Neutrophil (primary cell): Measurements from ENCODE around the gene WDR44.

Experiments used
- H3K27ac ChIP-seq: fragments of 200-600 bp; sonication (generic); 2 replicates; pipeline ENCODE4 v1.5.1; 2016; ENCODE audit warnings: mild to moderate bottlenecking, moderate library complexity
- H3K27me3 ChIP-seq: fragments of 200-600 bp; sonication (generic); 2 replicates; pipeline ENCODE4 v1.6.0; 2016; ENCODE audit warnings: mild to moderate bottlenecking
- H3K36me3 ChIP-seq: fragments of 200-600 bp; sonication (generic); 2 replicates; pipeline ENCODE4 v1.5.1; 2017
- H3K4me1 ChIP-seq, 2 experiments: fragments of 200-600 bp in 1 of 2; sonication (generic) in 1 of 2; 1 replicate in 1 of 2; 2 replicates in 1 of 2; pipeline versions ENCODE4 v1.5.1 to v1.6.1; 2013 to 2016; ENCODE audit warnings: low read depth in 1 of 2, low read length in 1 of 2, mild to moderate bottlenecking in 1 of 2, moderate library complexity in 1 of 2; ENCODE audit not compliant: control insufficient read depth in 1 of 2, insufficient read depth in 1 of 2
- H3K4me3 ChIP-seq, 2 experiments: fragments of 200-600 bp in 1 of 2; sonication (generic) in 1 of 2; 1 replicate in 1 of 2; 2 replicates in 1 of 2; pipeline ENCODE4 v1.5.1; 2013 to 2016; ENCODE audit warnings: low read depth in 1 of 2, low read length in 1 of 2, mild to moderate bottlenecking in 1 of 2, moderate library complexity in 1 of 2
- H3K9me3 ChIP-seq: fragments of 200-600 bp; sonication (generic); 2 replicates; pipeline ENCODE4 v1.5.1; 2016
- CTCF ChIP-seq: fragments of 200-600 bp; sonication (generic); IDR thresholded peaks from 2 replicates; pipeline ENCODE4 v1.5.1; 2016; ENCODE audit warnings: antibody characterized with exemption

WDR44 gene

GRCh38 chrX:118347131-118347530, 1.2 kb downstream of the WDR44 start:
- Histone ChIP-seq H3K36me3 (no peaks in the 10 kb centered on the region), H3K4me3 (peak overlapping the region; percentile 72 to 83), H3K27me3 (no peaks in the 10 kb centered on the region), H3K9me3 (no peaks in the 10 kb centered on the region), H3K27ac (peak overlapping the region; percentile 90), H3K4me1 (peaks cover 37 to 43% of the 10 kb centered on the region in 2 experiments)
- TF ChIP-seq CTCF, result no peak

- H3K4me3 ChIP-seq, result peak overlapping the region; percentile 72 to 83
- H3K4me1 ChIP-seq, result peaks cover 37 to 43% of the 10 kb centered on the region in 2 experiments
- no peaks in the 10 kb centered on the region for H3K27me3 ChIP-seq
- no peaks in the 10 kb centered on the region for H3K9me3 ChIP-seq
- H3K36me3 ChIP-seq, result no peaks in the 10 kb centered on the region
- TF ChIP-seq CTCF, result no peak
- no peak overlapping the region for H3K27ac ChIP-seq
Measured at GRCh38 chrX:118347736-118348135, 1.8 kb downstream of the WDR44 start.

GRCh38 chrX:118348186-118348810, 2.4 kb downstream of the WDR44 start:
- TF ChIP-seq CTCF, result no peak
- peaks cover 38 to 43% of the 10 kb centered on the region in 2 experiments for H3K4me1 ChIP-seq
- H3K27ac ChIP-seq, result no peak overlapping the region

GRCh38 chrX:118349188-118349587, 3.3 kb downstream of the WDR44 start:
- no peak overlapping the region for H3K27ac ChIP-seq
- no peaks in the 10 kb centered on the region for H3K9me3 ChIP-seq
- H3K4me1 ChIP-seq, result peaks cover 41 to 43% of the 10 kb centered on the region in 2 experiments
- no peaks in the 10 kb centered on the region for H3K36me3 ChIP-seq
- no peak for TF ChIP-seq CTCF
- no peaks in the 10 kb centered on the region for H3K27me3 ChIP-seq
- H3K4me3 ChIP-seq, result no peak overlapping the region

More at GRCh38 chrX:118348186-118348810, 2.4 kb downstream of the WDR44 start:
- no peaks in the 10 kb centered on the region for H3K9me3 ChIP-seq
- H3K27me3 ChIP-seq, result no peaks in the 10 kb centered on the region
- H3K4me3 ChIP-seq, result no peak overlapping the region
- no peaks in the 10 kb centered on the region for H3K36me3 ChIP-seq

- Histone ChIP-seq H3K36me3 (no peaks in the 10 kb centered on the region), H3K4me1 (peaks cover 38 to 41% of the 10 kb centered on the region in 2 experiments), H3K27ac (peak overlapping the region; percentile 61), H3K9me3 (no peaks in the 10 kb centered on the region), H3K27me3 (no peaks in the 10 kb centered on the region), H3K4me3 (no peak overlapping the region)
- no peak for TF ChIP-seq CTCF
Measured at GRCh38 chrX:118350221-118350620, 4.3 kb downstream of the WDR44 start.
